HepG2 (cell line): ENCODE data around the gene GNAS. TPM values are rescaled to one million over a fixed set of nuclear protein-coding genes. Genes with fewer than 3 reads are reported as not detected.

Source experiments
- ATF7-NPFF ChIP-seq: sonication (generic); formaldehyde crosslinking; IDR thresholded peaks from 2 replicates; pipeline ENCODE4 v1.8.1; 2023; ENCODE audit warnings: mild to moderate bottlenecking, low read depth, missing genetic modification reagents, moderate library complexity
- CEBPB ChIP-seq: IDR thresholded peaks from 2 replicates; pipeline ENCODE4 v1.6.1; 2011; ENCODE audit warnings: low read depth, low read length, improper control_type of control experiment, borderline replicate concordance
- CTCF ChIP-seq: sonication (generic); formaldehyde crosslinking; IDR thresholded peaks from 2 replicates; pipeline ENCODE4 v1.5.0; 2020; ENCODE audit warnings: mild to moderate bottlenecking, missing genetic modification reagents, moderate library complexity
- GABPB1 ChIP-seq: IDR thresholded peaks from 2 replicates; pipeline ENCODE4 v1.6.1; 2016; ENCODE audit warnings: mild to moderate bottlenecking, missing genetic modification reagents, moderate library complexity, missing compliant biosample characterization
- HNF4G ChIP-seq, 2 experiments: sonication (generic) in 1 of 2; formaldehyde crosslinking in 1 of 2; IDR thresholded peaks; 2 replicates each; pipeline versions ENCODE4 v1.4.0 to v1.6.1; 2011 to 2020; ENCODE audit warnings: borderline replicate concordance in 2 of 2, low read depth in 2 of 2, mild to moderate bottlenecking in 2 of 2, low read length in 1 of 2, missing genetic modification reagents in 1 of 2, moderate library complexity in 1 of 2
- HOXA3 ChIP-seq: sonication (generic); formaldehyde crosslinking; IDR thresholded peaks from 2 replicates; pipeline ENCODE4 v1.5.0; 2020; ENCODE audit warnings: missing genetic modification reagents
- JDP2 ChIP-seq: sonication (generic); formaldehyde crosslinking; IDR thresholded peaks from 2 replicates; pipeline ENCODE4 v1.8.1; 2022; ENCODE audit warnings: missing genetic modification reagents, borderline replicate concordance
- KLF12 ChIP-seq: sonication (generic); formaldehyde crosslinking; IDR thresholded peaks from 2 replicates; pipeline ENCODE4 v1.4.0; 2020; ENCODE audit warnings: missing genetic modification reagents, borderline replicate concordance
- LBX2 ChIP-seq: sonication (generic); formaldehyde crosslinking; IDR thresholded peaks from 2 replicates; pipeline ENCODE4 v1.5.0; 2020; ENCODE audit warnings: missing genetic modification reagents, mild to moderate bottlenecking, borderline replicate concordance
- MNT ChIP-seq: fragments of 450-650 bp; IDR thresholded peaks from 2 replicates; pipeline ENCODE4 v1.6.1; 2016
- NFE2 ChIP-seq: sonication (generic); formaldehyde crosslinking; IDR thresholded peaks from 2 replicates; pipeline ENCODE4 v1.4.0; 2020; ENCODE audit warnings: missing genetic modification reagents
- PATZ1 ChIP-seq: sonication (generic); formaldehyde crosslinking; IDR thresholded peaks from 2 replicates; pipeline ENCODE4 v1.4.0; 2020; ENCODE audit warnings: missing genetic modification reagents
- PTBP1 ChIP-seq: fragments of 200-400 bp; formaldehyde crosslinking; IDR thresholded peaks from 2 replicates; pipeline ENCODE4 v1.6.1; 2018; ENCODE audit warnings: low read length, low read depth; ENCODE audit not compliant: poor library complexity, severe bottlenecking
- SRY ChIP-seq: sonication (generic); formaldehyde crosslinking; IDR thresholded peaks from 2 replicates; pipeline ENCODE4 v1.8.0; 2022; ENCODE audit warnings: mild to moderate bottlenecking, missing genetic modification reagents
- TCF12 ChIP-seq, 2 experiments: fragments of 450-650 bp in 1 of 2; sonication (generic) in 1 of 2; formaldehyde crosslinking in 1 of 2; IDR thresholded peaks; 2 replicates each; pipeline versions ENCODE4 v1.6.1 to v1.8.0; 2017 to 2022; ENCODE audit warnings: antibody characterized with exemption in 1 of 2, mild to moderate bottlenecking in 1 of 2, missing genetic modification reagents in 1 of 2, moderate library complexity in 1 of 2
- ZFP91 ChIP-seq: sonication (generic); formaldehyde crosslinking; IDR thresholded peaks from 2 replicates; pipeline ENCODE4 v1.9.0; 2022; ENCODE audit warnings: missing genetic modification reagents, mild to moderate bottlenecking, borderline replicate concordance
- ZNF230 ChIP-seq: sonication (generic); formaldehyde crosslinking; IDR thresholded peaks from 2 replicates; pipeline ENCODE4 v1.4.0; 2020; ENCODE audit warnings: mild to moderate bottlenecking, missing genetic modification reagents
- ZNF775 ChIP-seq: sonication (generic); formaldehyde crosslinking; IDR thresholded peaks from 2 replicates; pipeline ENCODE4 v1.4.0; 2020; ENCODE audit warnings: missing genetic modification reagents, mild to moderate bottlenecking, moderate library complexity, borderline replicate concordance
- ZNF800 ChIP-seq: sonication (generic); formaldehyde crosslinking; IDR thresholded peaks from 2 replicates; pipeline ENCODE4 v1.4.0; 2020; ENCODE audit warnings: missing genetic modification reagents
- polyA plus RNA-seq, 8 experiments: library from polyadenylated mRNA; depleted of rRNA in 3 of 8; stranded (reverse) in 7 of 8; unstranded in 1 of 8; fragments of >200 nt; fragmentation: Illumina TruSeq in 4 of 8; extraction: Trizol in 4 of 8; gene quantifications; 2 replicates each; pipeline versions ENCODE4 v1.2.1 to v1.2.3, GENCODE V29; 2011 to 2016; ENCODE audit warnings: low read depth in 4 of 8, missing spikeins in 1 of 8, mixed read lengths in 1 of 8; ENCODE audit not compliant: insufficient read depth in 1 of 8
- total RNA-seq, 5 experiments: library from RNA; depleted of rRNA; stranded (reverse); fragments of >200 nt; fragmentation: Illumina TruSeq; extraction: Trizol; gene quantifications; 2 replicates each; pipeline ENCODE4 v1.2.3, GENCODE V29; 2016; ENCODE audit warnings: low read depth in 1 of 5

GNAS gene
- total and polyA plus RNA-seq, 2 of the 13 experiments (the other 11 are each of a cell fraction or from before 2014, with no cell fraction given), result 407 to 1,008 TPM

GRCh38 chr20:58839474-58839874 lies 13.0 kb upstream of the GNAS start (continued):
- TF ChIP-seq MNT (no peak), SRY (CRISPR knock-in tag) (no peak), ZNF775 (CRISPR knock-in tag) (no peak), ATF7-NPFF (CRISPR knock-in tag) (no peak), TCF12 (IDR thresholded peaks at IDR 0.05) (no peak), TCF12 (CRISPR knock-in tag; IDR thresholded peaks at IDR 0.05) (no peak), ZNF230 (CRISPR knock-in tag) (no peak), LBX2 (CRISPR knock-in tag) (no peak), HNF4G (IDR thresholded peaks at IDR 0.05; ENCODE audit: borderline replicate concordance, low read depth, low read length) (no peak), HNF4G (CRISPR knock-in tag; IDR thresholded peaks at IDR 0.05; ENCODE audit: borderline replicate concordance, low read depth) (0 out of 2 replicates have a peak, but pooled peaks have one; percentile 20), HOXA3 (CRISPR knock-in tag) (no peak; the same call in 1 of the 2 replicates), GABPB1 (CRISPR knock-in tag) (peak; percentile 42; the same call in 1 of the 2 replicates), CTCF (peak; percentile 86), KLF12 (CRISPR knock-in tag) (no peak), PATZ1 (CRISPR knock-in tag) (peak; percentile 87), ZFP91 (CRISPR knock-in tag) (0 out of 2 replicates have a peak, but pooled peaks have one; percentile 28), PTBP1 (no peak), NFE2 (CRISPR knock-in tag) (no peak), CEBPB (no peak), ZNF800 (CRISPR knock-in tag) (0 out of 2 replicates have a peak, but pooled peaks have one; percentile 22), JDP2 (no peak)
